H1 (cell line): ENCODE results near the gene TMEM178B. TPM values are rescaled to one million over a fixed set of nuclear protein-coding genes. Genes with fewer than 3 reads are reported as not detected.

ENCODE experiments used
- CTCF ChIA-PET: fragments of 300-600 bp; sonication (Branson Sonifier 250); formaldehyde crosslinking; loops from one replicate; lab custom pipeline; 2021; ENCODE audit not compliant: partially characterized antibody; lab: Charles Lee
- POLR2A ChIA-PET: fragments of 300-600 bp; sonication (Branson Sonifier 250); formaldehyde crosslinking; loops from one replicate; lab custom pipeline; 2021; ENCODE audit warnings: inconsistent platforms; ENCODE audit not compliant: partially characterized antibody; lab: Charles Lee
- DNase-seq, 2 experiments: peaks; one replicate each; pipeline versions ENCODE4 v3.0.0 to v3.0.0-alpha.2; 2010 to 2022; ENCODE audit warnings: low spot score in 2 of 2, low read depth in 1 of 2, mixed read lengths in 1 of 2
- FAIRE-seq: peaks from 2 replicates; lab custom pipeline; 2011; peaks lifted over from hg19 to GRCh38; lab: Jason Lieb, UNC
- H2AFZ ChIP-seq: 2 replicates; pipeline ENCODE4 v1.8.1; 2012; ENCODE audit warnings: low read length, inconsistent platforms
- H2AK5ac ChIP-seq: 2 replicates; pipeline ENCODE4 v1.6.1; 2013; ENCODE audit warnings: low read depth, low read length
- H2BK120ac ChIP-seq: replicated peaks from 2 replicates; pipeline ENCODE3; 2013; ENCODE audit warnings: low read depth, low read length, inconsistent platforms
- H2BK12ac ChIP-seq: 2 replicates; pipeline ENCODE4 v1.6.1; 2013; ENCODE audit warnings: low read depth, low read length
- H2BK15ac ChIP-seq: 2 replicates; pipeline ENCODE4 v1.6.1; 2013; ENCODE audit warnings: low read length
- H2BK20ac ChIP-seq: 2 replicates; pipeline ENCODE4 v1.6.1; 2013; ENCODE audit warnings: low read length
- H2BK5ac ChIP-seq: 2 replicates; pipeline ENCODE4 v1.6.1; 2013; ENCODE audit warnings: low read depth, low read length
- H3K14ac ChIP-seq: 2 replicates; pipeline ENCODE4 v1.6.1; 2013; ENCODE audit warnings: inconsistent platforms; ENCODE audit not compliant: insufficient read length
- H3K18ac ChIP-seq: 2 replicates; pipeline ENCODE4 v1.6.1; 2013; ENCODE audit warnings: low read length; ENCODE audit errors: extremely low read depth
- H3K23ac ChIP-seq: 2 replicates; pipeline ENCODE4 v1.6.1; 2013; ENCODE audit warnings: inconsistent platforms; ENCODE audit not compliant: insufficient read length
- H3K23me2 ChIP-seq: 2 replicates; pipeline ENCODE4 v1.6.1; 2013; ENCODE audit warnings: low read depth, low read length
- H3K27ac ChIP-seq: 2 replicates; pipeline ENCODE4 v1.6.1; 2011; ENCODE audit warnings: low read depth, low read length, inconsistent platforms
- H3K27me3 ChIP-seq, 4 experiments: replicated peaks in 1 of 4; 1 replicate in 1 of 4; 2 replicates in 3 of 4; pipeline versions ENCODE4 v1.6.1 to v1.8.1; 2011 to 2013; ENCODE audit warnings: low read length in 3 of 4, mild to moderate bottlenecking in 3 of 4, inconsistent platforms in 2 of 4, mixed read lengths in 2 of 4, moderate library complexity in 1 of 4; ENCODE audit not compliant: control insufficient read depth in 3 of 4, insufficient read depth in 3 of 4; ENCODE audit errors: extremely low read depth in 1 of 4
- H3K36me3 ChIP-seq, 4 experiments: 2 replicates each; pipeline versions ENCODE4 v1.6.1 to v1.8.1; 2011 to 2013; ENCODE audit warnings: mild to moderate bottlenecking in 4 of 4, low read length in 3 of 4, moderate library complexity in 2 of 4, control low read depth in 1 of 4, inconsistent platforms in 1 of 4; ENCODE audit not compliant: insufficient read depth in 4 of 4, control insufficient read depth in 2 of 4
- H3K4ac ChIP-seq: replicated peaks from 2 replicates; pipeline ENCODE3; 2013; ENCODE audit warnings: low read length, low read depth, mixed read lengths, inconsistent platforms; ENCODE audit not compliant: insufficient read length
- H3K4me1 ChIP-seq, 4 experiments: replicated peaks in 1 of 4; 1 replicate in 1 of 4; 2 replicates in 3 of 4; pipeline versions ENCODE4 v1.6.1 to v1.8.1; 2011 to 2013; ENCODE audit warnings: low read length in 3 of 4, inconsistent platforms in 2 of 4, mixed read lengths in 1 of 4; ENCODE audit not compliant: insufficient read depth in 4 of 4, control insufficient read depth in 3 of 4
- H3K4me2 ChIP-seq, 2 experiments: 2 replicates each; pipeline versions ENCODE4 v1.6.1 to v1.8.1; 2011 to 2013; ENCODE audit warnings: low read depth in 2 of 2, low read length in 2 of 2, control low read depth in 1 of 2, inconsistent platforms in 1 of 2, mild to moderate bottlenecking in 1 of 2; ENCODE audit not compliant: insufficient read depth in 1 of 2
- H3K4me3 ChIP-seq, 4 experiments: fragments of 200-600, 300-600 bp in 1 of 4; sonication (generic), shearing (Covaris generic), sonication (Bioruptor Twin) in 1 of 4; 2 replicates each; pipeline versions ENCODE4 v1.5.1 to v1.8.1; 2011 to 2016; ENCODE audit warnings: low read length in 4 of 4, low read depth in 3 of 4, control low read depth in 2 of 4, inconsistent platforms in 2 of 4, mild to moderate bottlenecking in 2 of 4, mixed read lengths in 1 of 4, moderate library complexity in 1 of 4; ENCODE audit not compliant: insufficient read depth in 2 of 4; ENCODE audit errors: extremely low read depth in 1 of 4
- H3K56ac ChIP-seq: replicated peaks from 2 replicates; pipeline ENCODE3; 2013; ENCODE audit warnings: low read depth, mild to moderate bottlenecking, mixed read lengths, low read length, inconsistent platforms; ENCODE audit not compliant: insufficient read length
- H3K79me1 ChIP-seq: 2 replicates; pipeline ENCODE4 v1.6.1; 2013; ENCODE audit warnings: low read depth, low read length, control low read depth
- H3K79me2 ChIP-seq, 2 experiments: 2 replicates each; pipeline versions ENCODE4 v1.6.1 to v1.8.1; 2012 to 2013; ENCODE audit warnings: low read length in 2 of 2, mild to moderate bottlenecking in 2 of 2, inconsistent platforms in 1 of 2; ENCODE audit not compliant: insufficient read depth in 2 of 2, control insufficient read depth in 1 of 2
- H3K9ac ChIP-seq, 4 experiments: replicated peaks in 1 of 4; 1 replicate in 1 of 4; 2 replicates in 3 of 4; pipeline versions ENCODE4 v1.6.1 to v1.8.1; 2011 to 2013; ENCODE audit warnings: low read depth in 3 of 4, low read length in 3 of 4, control low read depth in 2 of 4, mild to moderate bottlenecking in 2 of 4, moderate library complexity in 2 of 4, inconsistent platforms in 1 of 4; ENCODE audit errors: extremely low read depth in 1 of 4
- H3K9me3 ChIP-seq, 2 experiments: 2 replicates each; pipeline versions ENCODE4 v1.6.1 to v1.8.1; 2012 to 2013; ENCODE audit warnings: mild to moderate bottlenecking in 2 of 2, moderate library complexity in 2 of 2, control low read depth in 1 of 2, inconsistent platforms in 1 of 2, low read depth in 1 of 2, low read length in 1 of 2, mixed read lengths in 1 of 2; ENCODE audit not compliant: insufficient read depth in 2 of 2
- H4K20me1 ChIP-seq, 2 experiments: replicated peaks in 1 of 2; 2 replicates each; pipeline versions ENCODE3 to v1.8.1; 2011 to 2013; ENCODE audit warnings: inconsistent platforms in 2 of 2, low read length in 2 of 2, mild to moderate bottlenecking in 1 of 2; ENCODE audit not compliant: insufficient read depth in 2 of 2, control insufficient read depth in 1 of 2
- H4K5ac ChIP-seq: 2 replicates; pipeline ENCODE4 v1.6.1; 2013; ENCODE audit warnings: low read length, low read depth, mixed read lengths, inconsistent platforms; ENCODE audit not compliant: insufficient read length
- H4K8ac ChIP-seq: 2 replicates; pipeline ENCODE4 v1.8.0; 2013; ENCODE audit warnings: mild to moderate bottlenecking, moderate library complexity, low read length, inconsistent platforms; ENCODE audit not compliant: insufficient read depth; ENCODE audit errors: extremely low read depth
- H4K91ac ChIP-seq: replicated peaks from 2 replicates; pipeline ENCODE3; 2013; ENCODE audit warnings: low read length, mixed read lengths, inconsistent platforms; ENCODE audit not compliant: insufficient read length
- ASH2L ChIP-seq: fragments of 200-600, 300-600 bp; sonication (generic); IDR thresholded peaks from one replicate; pipeline ENCODE4 v1.7.1; 2017; ENCODE audit warnings: low read length
- ATF3 ChIP-seq: IDR thresholded peaks from 2 replicates; pipeline ENCODE4 v1.6.1; 2011; ENCODE audit warnings: low read depth, mild to moderate bottlenecking, low read length; ENCODE audit not compliant: insufficient read depth
- EZH2 ChIP-seq: fragments of 200-600 bp; sonication (generic); IDR thresholded peaks from 2 replicates; pipeline ENCODE4 v1.7.1; 2012; ENCODE audit warnings: low read depth, mild to moderate bottlenecking, moderate library complexity, low read length, inconsistent platforms; ENCODE audit not compliant: severe bottlenecking
- FOSL1 ChIP-seq: IDR thresholded peaks from 2 replicates; pipeline ENCODE4 v1.6.1; 2011; ENCODE audit warnings: mild to moderate bottlenecking, low read depth, low read length, moderate library complexity; ENCODE audit not compliant: insufficient read depth
- HDAC2 ChIP-seq, 2 experiments: fragments of 300-600 bp in 1 of 2; sonication (generic) in 1 of 2; IDR thresholded peaks; 2 replicates each; pipeline ENCODE4 v1.6.1; 2011 to 2012; ENCODE audit warnings: low read depth in 2 of 2, low read length in 2 of 2, mild to moderate bottlenecking in 2 of 2, moderate library complexity in 2 of 2, borderline replicate concordance in 1 of 2, inconsistent platforms in 1 of 2
- HDAC6 ChIP-seq: IDR thresholded peaks from one replicate; pipeline ENCODE4 v1.7.1; 2012; ENCODE audit warnings: low read depth, mild to moderate bottlenecking, inconsistent platforms, low read length, moderate library complexity
- NRF1 ChIP-seq: IDR thresholded peaks from 2 replicates; pipeline ENCODE4 v1.6.1; 2011; ENCODE audit warnings: mild to moderate bottlenecking, low read depth, low read length, improper control_type of control experiment
- RNF2 ChIP-seq: fragments of 200-900, 300-1000 bp; sonication (generic); IDR thresholded peaks from 2 replicates; pipeline ENCODE4 v1.7.1; 2016; ENCODE audit warnings: borderline replicate concordance, low read depth, mild to moderate bottlenecking, antibody characterized with exemption, low read length; ENCODE audit not compliant: poor library complexity, severe bottlenecking; ENCODE audit errors: missing control alignments
- RXRA ChIP-seq: IDR thresholded peaks from 2 replicates; pipeline ENCODE4 v1.6.1; 2011; ENCODE audit warnings: low read depth, mild to moderate bottlenecking, low read length, moderate library complexity; ENCODE audit not compliant: insufficient read depth
- TAF7 ChIP-seq: optimal IDR thresholded peaks from 2 replicates; pipeline ENCODE3; 2011; ENCODE audit warnings: low read depth, mild to moderate bottlenecking, inconsistent platforms, low read length, moderate library complexity, borderline replicate concordance
- USF2 ChIP-seq: IDR thresholded peaks from 2 replicates; pipeline ENCODE4 v1.6.1; 2011; ENCODE audit warnings: low read length, improper control_type of control experiment
- whole genome bisulfite sequencing, 2 experiments: shearing (Covaris generic) in 1 of 2; methylation state at CpG; one replicate each; pipeline versions ENCODE4 v1.1.6 to v1.1.7; 2013 to 2015; ENCODE audit warnings: low lambda C conversion rate in 2 of 2, mixed read lengths in 2 of 2, inconsistent platforms in 1 of 2, low coverage in 1 of 2, missing lambda C conversion rate in 1 of 2; ENCODE audit not compliant: insufficient replicate concordance in 2 of 2, insufficient coverage in 1 of 2, insufficient read length in 1 of 2; ENCODE audit errors: extremely low coverage in 1 of 2, missing lambda C conversion rate in 1 of 2; 5-methylcytosine and 5-hydroxymethylcytosine counted together
- polyA plus RNA-seq, 7 experiments: library from polyadenylated mRNA; depleted of rRNA in 3 of 7; stranded (reverse) in 5 of 7; unstranded in 2 of 7; fragments of >200 nt in 5 of 7; fragments of 200-250 nt in 2 of 7; gene quantifications; 1 replicate in 5 of 7; 2 replicates in 1 of 7; 4 replicates in 1 of 7; pipeline versions ENCODE4 v1.2.1 to v1.2.3, GENCODE V29; 2011 to 2013; ENCODE audit warnings: missing spikeins in 2 of 7, mixed read lengths in 2 of 7
- total RNA-seq: library from RNA; stranded (reverse); fragmentation: NEBNext Ultra II Directional; extraction: Animal tissue kit (Norgen Biotek cat#: 25700); gene quantifications from 2 replicates; pipeline ENCODE4 v1.2.1, GENCODE V29; 2021

The TMEM178B gene
- total and polyA plus RNA-seq, 2 of the 8 experiments (the other 6 are each of a cell fraction or from before 2014, with no cell fraction given), result 5.3 to 18.1 TPM

DNA sequence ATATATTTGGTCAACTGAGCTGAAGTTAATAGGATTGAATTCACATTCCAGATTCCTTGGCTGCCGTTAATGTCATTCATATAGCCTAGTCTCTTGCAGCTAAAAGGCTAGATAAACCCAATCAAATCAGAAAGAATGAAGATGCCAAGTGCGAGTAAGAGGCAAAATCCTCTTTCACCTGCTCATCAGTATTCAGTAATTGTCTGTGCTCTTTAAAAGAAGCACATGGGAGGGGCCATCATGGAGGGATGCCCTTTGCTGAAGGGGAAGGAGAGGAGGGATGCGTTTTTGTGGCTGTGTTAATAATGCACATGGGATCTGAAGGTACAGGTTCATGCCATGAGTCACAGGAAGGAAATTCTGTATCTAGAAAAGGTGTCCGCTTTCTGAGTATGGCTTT is 232.2 kb downstream of the TMEM178B start:
- no peaks in the 10 kb centered on the region for H3K79me2 ChIP-seq
- H2BK120ac ChIP-seq, result no peak overlapping the region
- H2BK12ac ChIP-seq, result no peak overlapping the region
- H2BK5ac ChIP-seq, result no peak overlapping the region
- H2BK20ac ChIP-seq, result no peak overlapping the region
- no peak for DNase-seq
- H3K4me2 ChIP-seq, result no peak overlapping the region
- H4K8ac ChIP-seq, result no peak overlapping the region
- ChIA-PET CTCF (interaction anchor here (0.6 to 1.0 kb wide), 2 partner anchors 29 to 256 kb away, joined by 3 read pairs; no protein-coding TSS in a partner anchor), POLR2A (interaction anchor here (0.7 kb wide), 1 partner anchor 263 kb away, joined by 3 read pairs; no protein-coding TSS in a partner anchor)
- no peaks in the 10 kb centered on the region for H3K4me1 ChIP-seq
- no peak overlapping the region for H3K56ac ChIP-seq
- no peak for TF ChIP-seq HDAC6
- TF ChIP-seq TAF7, result no peak
- no peak for TF ChIP-seq ASH2L
- no peak for TF ChIP-seq HDAC2 (IDR thresholded peaks at IDR 0.05; ENCODE audit: borderline replicate concordance in 1 of 2, low read depth in 2 of 2, low read length in 2 of 2)
- no peak for TF ChIP-seq ATF3
- no peak for TF ChIP-seq NRF1
- TF ChIP-seq EZH2, result no peak
- TF ChIP-seq RNF2, result no peak
- TF ChIP-seq RXRA, result no peak
- TF ChIP-seq USF2, result no peak
- TF ChIP-seq FOSL1, result no peak
- H3K23me2 ChIP-seq, result no peaks in the 10 kb centered on the region
- FAIRE-seq, result no peak
- no peaks in the 10 kb centered on the region for H4K20me1 ChIP-seq
- no peak overlapping the region for H3K4me3 ChIP-seq
- no peak overlapping the region for H3K4ac ChIP-seq
- no peak overlapping the region for H3K14ac ChIP-seq
- 91% methylated on average over 4 of the region's 4 CpGs; no CpG with 5 or more reads in 1 of the 2 experiments for WGBS, 2 experiments
- no peak overlapping the region for H3K27ac ChIP-seq
- H4K91ac ChIP-seq, result no peak overlapping the region
- no peak overlapping the region for H2AK5ac ChIP-seq
- H2BK15ac ChIP-seq, result no peak overlapping the region
- H3K27me3 ChIP-seq, result no peaks in the 10 kb centered on the region
- no peaks in the 10 kb centered on the region for H3K9me3 ChIP-seq
- no peak overlapping the region for H3K23ac ChIP-seq
- no peaks in the 10 kb centered on the region for H3K36me3 ChIP-seq
- no peaks in the 10 kb centered on the region for H3K79me1 ChIP-seq
- no peak overlapping the region for H2AFZ ChIP-seq
- no peak overlapping the region for H3K18ac ChIP-seq
- no peak overlapping the region for H4K5ac ChIP-seq
- no peak overlapping the region for H3K9ac ChIP-seq
